HepG2 (cell line): Measurements from ENCODE around the gene RAD54L. TPM values are rescaled to one million over a fixed set of nuclear protein-coding genes. Genes with fewer than 3 reads are reported as not detected.
A peak's percentile ranks its signal among the peaks of the same experiment; 100 is the strongest.

Experiments
- ARID3A ChIP-seq: IDR thresholded peaks from 2 replicates; pipeline ENCODE4 v1.6.1; 2012; ENCODE audit warnings: low read depth, low read length, improper control_type of control experiment
- FOSL2 ChIP-seq: sonication (generic); formaldehyde crosslinking; IDR thresholded peaks from 2 replicates; pipeline ENCODE4 v1.4.0; 2020; ENCODE audit warnings: missing genetic modification reagents
- PAX8 ChIP-seq: sonication (generic); formaldehyde crosslinking; IDR thresholded peaks from 2 replicates; pipeline ENCODE4 v1.8.0; 2022; ENCODE audit warnings: mild to moderate bottlenecking, missing genetic modification reagents, borderline replicate concordance
- RAD51 ChIP-seq: fragments of 450-650 bp; IDR thresholded peaks from 2 replicates; pipeline ENCODE4 v1.6.1; 2016; ENCODE audit warnings: borderline replicate concordance
- RFXAP ChIP-seq: sonication (generic); formaldehyde crosslinking; IDR thresholded peaks from 2 replicates; pipeline ENCODE4 v1.4.0; 2020; ENCODE audit warnings: missing genetic modification reagents, borderline replicate concordance
- RNF2 ChIP-seq: fragments of 450-650 bp; conservative IDR thresholded peaks from 2 replicates; pipeline ENCODE4 v1.6.1; 2016; ENCODE audit warnings: low read depth
- TBX2 ChIP-seq: sonication (generic); formaldehyde crosslinking; IDR thresholded peaks from 2 replicates; pipeline ENCODE4 v1.5.0; 2020; ENCODE audit warnings: missing genetic modification reagents, mild to moderate bottlenecking, borderline replicate concordance
- TRAFD1 ChIP-seq: sonication (generic); formaldehyde crosslinking; IDR thresholded peaks from 2 replicates; pipeline ENCODE4 v1.5.1; 2020; ENCODE audit warnings: missing genetic modification reagents, mild to moderate bottlenecking, borderline replicate concordance
- XBP1 ChIP-seq: sonication (generic); formaldehyde crosslinking; IDR thresholded peaks from 2 replicates; pipeline ENCODE4 v1.5.0; 2020; ENCODE audit warnings: missing genetic modification reagents
- ZFP82 ChIP-seq: sonication (generic); formaldehyde crosslinking; IDR thresholded peaks from 2 replicates; pipeline ENCODE4 v1.5.1; 2020; ENCODE audit warnings: mild to moderate bottlenecking, missing genetic modification reagents, borderline replicate concordance
- ZNF274 ChIP-seq: sonication (generic); formaldehyde crosslinking; IDR thresholded peaks from 2 replicates; pipeline ENCODE4 v1.5.1; 2020; ENCODE audit warnings: mild to moderate bottlenecking, missing genetic modification reagents
- ZNF3 ChIP-seq: IDR thresholded peaks from 2 replicates; pipeline ENCODE4 v1.7.0; 2017; ENCODE audit warnings: inconsistent platforms
- ZNF44 ChIP-seq: sonication (generic); formaldehyde crosslinking; IDR thresholded peaks from 2 replicates; pipeline ENCODE4 v1.5.1; 2020; ENCODE audit warnings: mild to moderate bottlenecking, missing genetic modification reagents
- ZNF570 ChIP-seq: sonication (generic); formaldehyde crosslinking; IDR thresholded peaks from 2 replicates; pipeline ENCODE4 v1.4.0; 2020; ENCODE audit warnings: mild to moderate bottlenecking, missing genetic modification reagents, borderline replicate concordance
- ZNF747 ChIP-seq: sonication (generic); formaldehyde crosslinking; IDR thresholded peaks from 2 replicates; pipeline ENCODE4 v1.8.1; 2023; ENCODE audit warnings: missing genetic modification reagents, mild to moderate bottlenecking, borderline replicate concordance
- polyA plus RNA-seq, 8 experiments: library from polyadenylated mRNA; depleted of rRNA in 3 of 8; stranded (reverse) in 7 of 8; unstranded in 1 of 8; fragments of >200 nt; fragmentation: Illumina TruSeq in 4 of 8; extraction: Trizol in 4 of 8; gene quantifications; 2 replicates each; pipeline versions ENCODE4 v1.2.1 to v1.2.3, GENCODE V29; 2011 to 2016; ENCODE audit warnings: low read depth in 4 of 8, missing spikeins in 1 of 8, mixed read lengths in 1 of 8; ENCODE audit not compliant: insufficient read depth in 1 of 8
- total RNA-seq, 5 experiments: library from RNA; depleted of rRNA; stranded (reverse); fragments of >200 nt; fragmentation: Illumina TruSeq; extraction: Trizol; gene quantifications; 2 replicates each; pipeline ENCODE4 v1.2.3, GENCODE V29; 2016; ENCODE audit warnings: low read depth in 1 of 5
- TF ChIP-seq, protein P1 (sequence below): IDR thresholded peaks from 2 replicates; pipeline ENCODE4 v1.6.1; 2016
- TF ChIP-seq, protein P2 (sequence below): sonication (generic); formaldehyde crosslinking; IDR thresholded peaks from 2 replicates; pipeline ENCODE4 v1.4.0; 2020; ENCODE audit warnings: missing genetic modification reagents
- TF ChIP-seq, protein P3 (sequence below): sonication (generic); formaldehyde crosslinking; IDR thresholded peaks from 2 replicates; pipeline ENCODE4 v1.4.0; 2020; ENCODE audit warnings: missing genetic modification reagents

Gene RAD54L
- total and polyA plus RNA-seq, 2 of the 13 experiments (the other 11 are each of a cell fraction or from before 2014, with no cell fraction given), result 10.2 to 30.0 TPM

GRCh38 chr1:46246548-46247435 is 771 bp upstream of the RAD54L start (continued):
- no peak for TF ChIP-seq RFXAP (CRISPR knock-in tag)
- TF ChIP-seq ZNF570 (CRISPR knock-in tag), result no peak
- TF ChIP-seq RNF2, result peak; percentile 42; the same call in 1 of the 2 replicates
- TF ChIP-seq ZNF44 (CRISPR knock-in tag), result 0 out of 2 replicates have a peak, but pooled peaks have one; percentile 51
- no peak for TF ChIP-seq FOSL2 (CRISPR knock-in tag)
- TF ChIP-seq ARID3A, result no peak
- TF ChIP-seq, protein P1, sequence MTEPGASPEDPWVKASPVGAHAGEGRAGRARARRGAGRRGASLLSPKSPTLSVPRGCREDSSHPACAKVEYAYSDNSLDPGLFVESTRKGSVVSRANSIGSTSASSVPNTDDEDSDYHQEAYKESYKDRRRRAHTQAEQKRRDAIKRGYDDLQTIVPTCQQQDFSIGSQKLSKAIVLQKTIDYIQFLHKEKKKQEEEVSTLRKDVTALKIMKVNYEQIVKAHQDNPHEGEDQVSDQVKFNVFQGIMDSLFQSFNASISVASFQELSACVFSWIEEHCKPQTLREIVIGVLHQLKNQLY (CRISPR knock-in tag), result 0 out of 2 replicates have a peak, but pooled peaks have one; percentile 15
- 0 out of 2 replicates have a peak, but pooled peaks have one; percentile 51 for TF ChIP-seq PAX8 (CRISPR knock-in tag)
- no peak for TF ChIP-seq ZNF3 (CRISPR knock-in tag)
- 0 out of 2 replicates have a peak, but pooled peaks have one; percentile 41 for TF ChIP-seq ZNF274 (CRISPR knock-in tag)
- TF ChIP-seq, protein P2, sequence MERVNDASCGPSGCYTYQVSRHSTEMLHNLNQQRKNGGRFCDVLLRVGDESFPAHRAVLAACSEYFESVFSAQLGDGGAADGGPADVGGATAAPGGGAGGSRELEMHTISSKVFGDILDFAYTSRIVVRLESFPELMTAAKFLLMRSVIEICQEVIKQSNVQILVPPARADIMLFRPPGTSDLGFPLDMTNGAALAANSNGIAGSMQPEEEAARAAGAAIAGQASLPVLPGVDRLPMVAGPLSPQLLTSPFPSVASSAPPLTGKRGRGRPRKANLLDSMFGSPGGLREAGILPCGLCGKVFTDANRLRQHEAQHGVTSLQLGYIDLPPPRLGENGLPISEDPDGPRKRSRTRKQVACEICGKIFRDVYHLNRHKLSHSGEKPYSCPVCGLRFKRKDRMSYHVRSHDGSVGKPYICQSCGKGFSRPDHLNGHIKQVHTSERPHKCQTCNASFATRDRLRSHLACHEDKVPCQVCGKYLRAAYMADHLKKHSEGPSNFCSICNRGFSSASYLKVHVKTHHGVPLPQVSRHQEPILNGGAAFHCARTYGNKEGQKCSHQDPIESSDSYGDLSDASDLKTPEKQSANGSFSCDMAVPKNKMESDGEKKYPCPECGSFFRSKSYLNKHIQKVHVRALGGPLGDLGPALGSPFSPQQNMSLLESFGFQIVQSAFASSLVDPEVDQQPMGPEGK (CRISPR knock-in tag), result peak; percentile 51
- no peak for TF ChIP-seq RAD51
- no peak for TF ChIP-seq XBP1 (CRISPR knock-in tag)
- no peak for TF ChIP-seq ZFP82
- no peak for TF ChIP-seq TRAFD1 (CRISPR knock-in tag)
- TF ChIP-seq ZNF747 (CRISPR knock-in tag), result peak; percentile 45; the same call in 1 of the 2 replicates
- TF ChIP-seq TBX2, result peak; percentile 20; the same call in 1 of the 2 replicates
- TF ChIP-seq, protein P3, sequence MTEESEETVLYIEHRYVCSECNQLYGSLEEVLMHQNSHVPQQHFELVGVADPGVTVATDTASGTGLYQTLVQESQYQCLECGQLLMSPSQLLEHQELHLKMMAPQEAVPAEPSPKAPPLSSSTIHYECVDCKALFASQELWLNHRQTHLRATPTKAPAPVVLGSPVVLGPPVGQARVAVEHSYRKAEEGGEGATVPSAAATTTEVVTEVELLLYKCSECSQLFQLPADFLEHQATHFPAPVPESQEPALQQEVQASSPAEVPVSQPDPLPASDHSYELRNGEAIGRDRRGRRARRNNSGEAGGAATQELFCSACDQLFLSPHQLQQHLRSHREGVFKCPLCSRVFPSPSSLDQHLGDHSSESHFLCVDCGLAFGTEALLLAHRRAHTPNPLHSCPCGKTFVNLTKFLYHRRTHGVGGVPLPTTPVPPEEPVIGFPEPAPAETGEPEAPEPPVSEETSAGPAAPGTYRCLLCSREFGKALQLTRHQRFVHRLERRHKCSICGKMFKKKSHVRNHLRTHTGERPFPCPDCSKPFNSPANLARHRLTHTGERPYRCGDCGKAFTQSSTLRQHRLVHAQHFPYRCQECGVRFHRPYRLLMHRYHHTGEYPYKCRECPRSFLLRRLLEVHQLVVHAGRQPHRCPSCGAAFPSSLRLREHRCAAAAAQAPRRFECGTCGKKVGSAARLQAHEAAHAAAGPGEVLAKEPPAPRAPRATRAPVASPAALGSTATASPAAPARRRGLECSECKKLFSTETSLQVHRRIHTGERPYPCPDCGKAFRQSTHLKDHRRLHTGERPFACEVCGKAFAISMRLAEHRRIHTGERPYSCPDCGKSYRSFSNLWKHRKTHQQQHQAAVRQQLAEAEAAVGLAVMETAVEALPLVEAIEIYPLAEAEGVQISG, result peak; percentile 2; the same call in 1 of the 2 replicates
